Stimulated activated CD4-positive, alpha-beta T cell treated with anti-CD3 and anti-CD28 coated beads, Interleukin-12 subunit alpha, Interleukin-12 subunit beta, amount 100 ng/mL, for 4 hours (primary cell): Measurements from ENCODE around the gene DNTTIP2.
"Not testable (repeated sequence)": the region's sequence is repeated elsewhere in the genome, so short reads cannot be mapped to it uniquely, and the experiment has no call there.

Source experiments
- DNase-seq: peaks from one replicate; pipeline ENCODE4 v3.0.0-alpha.2; 2020

The DNTTIP2 gene

DNA sequence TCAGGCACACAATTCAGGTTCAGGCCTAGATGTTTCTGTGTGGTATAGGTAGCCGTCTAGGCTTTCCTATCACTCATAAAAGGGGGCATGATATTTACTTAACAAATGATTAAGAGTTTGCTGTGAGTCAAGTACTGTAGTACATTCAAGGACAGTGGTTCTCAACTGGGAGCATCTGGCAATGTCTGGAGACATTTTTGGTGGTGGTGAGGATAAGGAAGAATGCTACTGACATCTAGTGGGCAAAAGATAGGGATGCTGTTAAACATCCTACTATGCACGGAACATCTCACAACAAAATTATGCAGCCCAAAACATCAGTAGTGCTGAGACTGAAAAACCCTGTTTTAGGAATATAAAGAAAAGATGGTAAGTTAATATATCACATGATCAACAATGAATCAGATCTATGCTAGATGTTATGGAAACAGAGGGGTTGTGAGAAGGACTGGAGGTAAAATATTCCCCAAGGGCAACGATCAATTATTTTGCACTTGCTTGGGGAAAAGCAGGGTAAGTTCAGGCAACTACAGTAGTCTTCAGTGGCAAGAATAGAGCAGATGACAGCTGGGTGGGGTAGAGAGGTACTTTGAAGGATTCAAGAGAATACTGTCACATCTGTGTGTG, 4.9 kb downstream of the DNTTIP2 start:
- DNase-seq: no peak

DNA sequence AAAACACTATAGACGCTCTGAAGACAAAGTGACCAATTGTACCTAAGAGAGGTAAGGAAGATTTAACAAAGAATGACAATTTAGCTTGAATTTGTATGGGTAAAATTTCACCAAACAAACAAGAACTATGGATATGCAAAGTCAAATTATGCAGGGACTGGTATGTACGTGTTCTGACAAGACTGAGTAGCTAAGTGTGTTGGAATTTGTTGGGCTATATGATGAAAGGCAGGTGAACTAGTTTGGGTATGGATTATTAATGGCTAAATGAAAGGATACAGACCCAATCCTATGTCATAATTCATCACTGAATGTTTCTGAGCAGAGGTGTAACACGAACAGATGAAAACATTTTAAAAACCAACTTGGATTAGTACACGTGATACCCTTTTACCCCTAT, 7.6 kb downstream of the DNTTIP2 start:
- DNase-seq: no peak

- no peak for DNase-seq
Observed at GRCh38 chr1:93869653-93870052, 9.4 kb downstream of the DNTTIP2 start.

DNA sequence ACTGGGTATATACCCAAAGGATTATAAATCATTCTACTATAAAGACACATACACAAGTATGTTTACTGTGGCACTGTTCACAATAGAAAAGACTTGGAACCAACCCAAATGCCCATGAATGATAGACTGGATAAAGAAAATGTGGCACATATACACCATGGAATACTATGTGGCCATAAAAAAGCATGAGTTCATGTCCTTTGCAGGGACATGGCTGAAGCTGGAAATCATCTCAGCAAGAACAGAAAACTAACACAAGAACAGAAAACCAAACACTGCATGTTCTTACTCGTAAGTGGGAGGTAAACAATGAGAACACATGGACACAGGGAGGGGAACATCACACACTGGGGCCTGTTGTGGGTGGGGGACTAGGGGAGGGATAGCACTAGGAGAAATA, 10.5 kb downstream of the DNTTIP2 start:
- not testable (repeated sequence) for DNase-seq

DNA sequence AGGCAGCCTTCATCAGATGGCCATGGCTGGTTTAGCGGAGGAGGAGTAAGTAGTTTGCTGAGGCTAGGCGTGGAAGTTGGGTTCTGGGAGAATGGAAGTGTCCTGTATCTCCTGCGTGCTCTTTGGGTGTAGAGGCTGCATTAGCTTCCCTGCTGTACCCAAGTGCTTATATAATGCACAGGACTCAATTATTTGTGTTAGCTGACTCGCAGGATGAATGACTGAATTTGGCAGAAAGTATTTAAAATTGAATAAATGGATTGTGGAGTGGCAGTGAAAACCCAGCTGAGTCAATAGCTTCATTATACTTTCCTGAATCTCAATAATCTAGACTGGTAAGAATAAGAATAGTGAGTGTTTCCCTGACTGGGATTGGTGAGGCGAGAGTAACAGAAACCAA, 13.8 kb downstream of the DNTTIP2 start:
- DNase-seq: no peak

- DNase-seq: no peak
Observed at GRCh38 chr1:93864175-93864574, 14.8 kb downstream of the DNTTIP2 start.

- DNase-seq: not testable (repeated sequence)
Observed at GRCh38 chr1:93857653-93858052, 21.4 kb downstream of the DNTTIP2 start.

- not testable (repeated sequence) for DNase-seq
Observed at GRCh38 chr1:93855983-93856382, 23.0 kb downstream of the DNTTIP2 start.

GRCh38 chr1:93853940-93854339, 25.1 kb downstream of the DNTTIP2 start:
- DNase-seq: no peak

DNA sequence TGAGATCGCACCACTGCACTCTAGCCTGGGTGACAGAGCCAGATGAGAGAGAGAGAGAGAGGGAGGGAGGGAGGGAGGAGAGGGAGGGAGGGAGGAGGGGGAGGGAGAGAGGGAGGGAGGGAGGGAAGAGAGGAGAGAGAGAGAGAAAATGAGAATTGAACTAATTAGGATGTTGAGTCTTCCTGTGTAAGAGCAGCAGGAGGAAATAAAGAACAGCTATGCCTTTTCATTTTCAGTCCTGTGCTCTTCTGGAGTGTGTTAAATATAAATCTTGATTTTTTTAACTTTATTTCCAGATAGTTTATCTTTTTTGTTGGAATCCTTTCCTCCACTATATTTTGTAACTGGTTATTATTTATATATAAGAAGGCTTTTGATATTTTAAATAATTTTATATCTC, 27.1 kb downstream of the DNTTIP2 start:
- DNase-seq: no peak

DNA sequence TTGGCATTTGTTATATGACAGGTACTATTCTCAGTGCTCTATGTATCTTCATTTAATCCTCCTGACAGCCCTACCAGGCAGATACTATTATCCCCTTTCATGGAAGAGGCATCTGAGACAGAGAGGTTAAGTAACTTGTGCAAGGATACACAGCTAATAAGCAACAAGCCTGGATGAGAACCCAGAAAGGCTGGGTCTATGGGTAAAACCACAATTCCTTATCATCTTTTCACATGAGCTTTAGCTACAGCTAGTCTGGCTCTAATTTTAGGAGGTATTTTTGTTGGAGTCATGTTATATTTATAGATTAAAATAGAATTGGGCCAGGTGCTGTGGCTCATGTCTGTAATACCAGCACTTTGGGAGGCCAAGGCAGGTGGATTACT, 27.7 kb downstream of the DNTTIP2 start:
- DNase-seq: no peak

- peak; percentile 46 for DNase-seq
Observed at GRCh38 chr1:93850687-93851326, 28.2 kb downstream of the DNTTIP2 start.

- no peak for DNase-seq
Observed at GRCh38 chr1:93848350-93848883, 30.6 kb downstream of the DNTTIP2 start.

GRCh38 chr1:93847811-93848288, 31.2 kb downstream of the DNTTIP2 start:
- DNase-seq: peak; percentile 65

- peak; percentile 87 for DNase-seq
Observed at GRCh38 chr1:93846992-93847810, 31.8 kb downstream of the DNTTIP2 start.

DNA sequence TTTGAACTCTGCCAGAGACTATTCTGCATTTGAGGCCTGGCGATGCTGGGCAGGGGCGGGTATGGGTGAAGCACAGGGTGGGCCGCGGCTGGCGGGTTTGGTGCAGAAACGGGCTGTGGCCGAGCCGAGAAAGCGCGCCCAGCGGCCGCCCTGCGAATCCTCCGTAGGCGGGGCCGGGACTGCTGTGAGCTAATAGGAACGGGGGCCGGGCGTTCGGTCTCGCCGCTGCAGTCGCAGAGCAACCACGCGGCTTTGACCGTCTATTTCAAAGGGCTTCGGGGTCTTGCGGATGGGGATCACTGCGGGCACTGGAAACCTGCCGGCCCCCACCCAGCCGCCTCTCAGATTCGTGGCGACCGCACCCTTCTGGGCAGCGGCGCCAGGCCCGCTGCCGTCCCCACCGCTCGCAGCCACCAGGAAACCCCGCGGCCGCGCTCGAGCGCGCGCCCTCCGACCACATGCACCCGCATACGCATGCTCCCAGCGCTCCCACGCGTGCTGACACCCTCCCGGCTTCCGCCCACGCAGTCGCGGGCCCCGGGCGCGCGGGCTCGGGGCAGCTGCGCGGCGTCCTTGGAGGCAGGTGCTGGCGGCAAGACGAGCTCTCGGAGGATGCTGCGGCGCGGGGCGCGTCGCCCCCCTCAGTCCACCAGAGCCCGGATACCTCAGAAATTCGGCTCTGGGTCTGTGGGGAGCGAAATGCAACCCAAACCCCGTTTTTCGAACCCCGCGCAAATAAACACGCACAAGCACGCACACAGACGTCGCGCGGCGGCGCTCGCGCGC, 32.6 kb downstream of the DNTTIP2 start:
- DNase-seq: peak; percentile 77

- DNase-seq: no peak
Observed at GRCh38 chr1:93845538-93846205, 33.3 kb downstream of the DNTTIP2 start.

DNA sequence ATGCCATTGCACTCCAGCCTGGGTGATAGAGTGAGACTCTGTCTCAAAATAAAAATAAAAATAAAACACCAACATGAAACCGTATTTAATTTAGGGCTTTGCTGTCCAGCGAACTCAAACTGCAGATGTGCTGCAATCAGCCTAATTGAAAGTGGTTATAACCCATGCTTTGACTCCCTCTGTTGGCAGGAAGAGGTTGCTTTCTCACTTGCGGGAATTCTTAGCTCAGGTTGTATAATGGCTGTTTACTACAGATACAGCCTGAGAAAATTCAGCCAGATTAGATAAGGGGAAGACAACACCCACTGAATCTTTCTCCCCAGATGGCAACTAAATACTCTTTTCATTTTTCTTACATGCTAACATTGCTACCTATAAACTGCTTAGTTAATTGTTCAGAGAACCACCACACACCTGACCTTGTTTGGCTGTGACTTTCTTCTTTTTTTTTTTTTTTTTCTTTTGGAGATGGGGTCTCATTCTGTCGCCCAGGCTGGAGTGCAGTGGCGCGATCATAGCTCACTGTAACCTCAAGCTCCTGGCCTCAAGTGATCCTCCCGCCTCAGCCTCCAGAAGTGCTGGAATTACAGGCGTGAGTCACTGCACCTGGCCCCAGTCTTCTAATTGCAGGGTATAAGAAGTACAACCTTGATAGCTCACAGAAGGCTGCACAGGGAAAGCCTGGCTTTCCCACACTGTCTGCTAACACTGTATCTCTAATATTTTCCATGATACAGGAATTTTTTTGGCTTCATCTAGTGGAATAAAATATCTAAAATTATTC, 34.6 kb downstream of the DNTTIP2 start:
- no peak for DNase-seq

GRCh38 chr1:93842750-93843500, 36.1 kb downstream of the DNTTIP2 start:
- no peak for DNase-seq

DNA sequence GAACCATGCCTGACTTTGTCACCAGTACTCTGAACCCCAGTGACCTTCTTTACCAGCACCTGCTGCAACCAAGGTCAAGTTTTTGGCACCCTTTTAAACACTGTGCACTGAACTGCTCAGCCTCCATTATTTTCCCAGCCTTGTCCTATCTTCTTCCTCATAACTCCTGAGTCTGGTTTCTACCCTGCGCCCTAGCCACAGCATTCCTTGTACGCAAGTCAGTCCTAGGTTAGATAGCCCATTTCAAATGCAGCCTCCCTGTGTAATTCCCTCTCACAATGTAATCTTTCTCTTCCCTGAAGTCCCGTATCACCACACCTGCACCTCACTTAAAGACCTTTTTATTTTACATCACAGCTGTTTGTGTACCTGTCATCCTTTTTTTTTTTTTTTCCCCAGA, 37.2 kb downstream of the DNTTIP2 start:
- no peak for DNase-seq
